GM23338 (cell line): ENCODE data around the gene CPNE7. TPM values are rescaled to one million over a fixed set of nuclear protein-coding genes. Genes with fewer than 3 reads are reported as not detected.

ENCODE experiments used
- ATAC-seq: fragments of 200-7000 bp; cut with Tn5 transposase; 3 replicates; pipeline ENCODE4 v1.9.1; 2020
- DNase-seq: peaks from one replicate; pipeline ENCODE4 v3.0.0-alpha.2; 2015; ENCODE audit warnings: low spot score
- H2AFZ ChIP-seq: fragments of 200-600 bp; sonication (generic); 2 replicates; pipeline ENCODE4 v1.8.0; 2016; ENCODE audit warnings: antibody characterized with exemption, mild to moderate bottlenecking, moderate library complexity
- H3F3A ChIP-seq: fragments of 200-600 bp; sonication (generic); replicated peaks from 2 replicates; pipeline ENCODE4 v1.8.0; 2017; ENCODE audit warnings: antibody characterized with exemption, mixed run types, low read depth
- H3K27ac ChIP-seq: fragments of 200-600 bp; sonication (generic); 2 replicates; pipeline ENCODE4 v1.6.1; 2016; ENCODE audit warnings: low read depth
- H3K27me3 ChIP-seq: fragments of 200-600 bp; sonication (generic); 2 replicates; pipeline ENCODE4 v1.8.0; 2016; ENCODE audit warnings: mild to moderate bottlenecking, mixed run types, moderate library complexity; ENCODE audit not compliant: insufficient read depth
- H3K36me3 ChIP-seq: fragments of 200-600 bp; sonication (generic); 2 replicates; pipeline ENCODE4 v1.8.0; 2016; ENCODE audit warnings: mild to moderate bottlenecking; ENCODE audit not compliant: insufficient read depth
- H3K4me1 ChIP-seq: fragments of 200-600 bp; sonication (generic); 2 replicates; pipeline ENCODE4 v1.8.0; 2016; ENCODE audit warnings: mild to moderate bottlenecking, moderate library complexity; ENCODE audit not compliant: insufficient read depth
- H3K4me2 ChIP-seq: fragments of 200-600 bp; sonication (generic); 2 replicates; pipeline ENCODE4 v1.7.1; 2017; ENCODE audit warnings: mixed run types
- H3K4me3 ChIP-seq: fragments of 200-600 bp; sonication (generic); 2 replicates; pipeline ENCODE4 v1.6.1; 2016; ENCODE audit warnings: mixed run types
- H3K79me2 ChIP-seq: fragments of 200-600 bp; sonication (generic); replicated peaks from 2 replicates; pipeline ENCODE4 v1.8.0; 2017; ENCODE audit warnings: mild to moderate bottlenecking; ENCODE audit not compliant: insufficient read depth
- H3K9me2 ChIP-seq: fragments of 200-600 bp; sonication (generic); 2 replicates; pipeline ENCODE4 v1.8.0; 2017; ENCODE audit not compliant: insufficient read depth
- H4K20me1 ChIP-seq: fragments of 200-600 bp; sonication (generic); replicated peaks from 2 replicates; pipeline ENCODE4 v1.8.0; 2017; ENCODE audit warnings: mild to moderate bottlenecking; ENCODE audit not compliant: insufficient read depth
- H3K27ac Mint-ChIP-seq: 2 replicates; pipeline ENCODE4 v1.8.0; 2020; ENCODE audit warnings: inconsistent platforms, mild to moderate bottlenecking, moderate library complexity, mixed read lengths
- H3K27me3 Mint-ChIP-seq: 3 replicates; pipeline ENCODE4 v1.8.0; 2022; ENCODE audit warnings: low read depth, mild to moderate bottlenecking, moderate library complexity, mixed read lengths, inconsistent platforms; ENCODE audit not compliant: insufficient read depth, poor library complexity
- H3K36me3 Mint-ChIP-seq: 3 replicates; pipeline ENCODE4 v1.8.0; 2021; ENCODE audit warnings: low read depth, mild to moderate bottlenecking, inconsistent platforms, moderate library complexity, mixed read lengths
- H3K4me1 Mint-ChIP-seq: 3 replicates; pipeline ENCODE4 v1.8.0; 2020; ENCODE audit warnings: mild to moderate bottlenecking, inconsistent platforms, mixed read lengths
- H3K4me3 Mint-ChIP-seq: 3 replicates; pipeline ENCODE4 v1.8.0; 2021; ENCODE audit warnings: moderate library complexity, mild to moderate bottlenecking, inconsistent platforms, mixed read lengths
- H3K9me3 Mint-ChIP-seq: 3 replicates; pipeline ENCODE4 v1.8.0; 2020; ENCODE audit warnings: moderate library complexity, mild to moderate bottlenecking, inconsistent platforms, mixed read lengths
- CREB1 ChIP-seq: fragments of 250-450 bp; sonication (Bioruptor Pico); IDR thresholded peaks from 2 replicates; pipeline ENCODE4 v1.5.0; 2020; ENCODE audit warnings: low read depth, mild to moderate bottlenecking, moderate library complexity
- CTCF ChIP-seq, 2 experiments: fragments of 200-600 bp in 1 of 2; sonication (generic) in 1 of 2; conservative IDR thresholded peaks; 2 replicates each; pipeline versions ENCODE4 v1.5.1 to v1.6.1; 2016 to 2017; ENCODE audit warnings: antibody characterized with exemption in 2 of 2, low read depth in 2 of 2, mild to moderate bottlenecking in 2 of 2, moderate library complexity in 1 of 2
- ETS1 ChIP-seq: IDR thresholded peaks from 2 replicates; pipeline ENCODE4 v1.6.1; 2016; ENCODE audit warnings: antibody characterized with exemption
- EZH2 ChIP-seq: fragments of 200-600 bp; sonication (generic); IDR thresholded peaks from one replicate; pipeline ENCODE4 v1.8.0; 2017; ENCODE audit warnings: antibody characterized with exemption, mild to moderate bottlenecking, low read depth; ENCODE audit not compliant: unreplicated experiment
- EZH2phosphoT487 ChIP-seq: fragments of 200-600 bp; sonication (generic); IDR thresholded peaks from one replicate; pipeline ENCODE4 v1.8.1; 2018; ENCODE audit warnings: antibody characterized with exemption; ENCODE audit not compliant: unreplicated experiment
- JUNB ChIP-seq: IDR thresholded peaks from one replicate; pipeline ENCODE4 v1.6.1; 2016; ENCODE audit warnings: antibody characterized with exemption; ENCODE audit not compliant: unreplicated experiment
- NANOG ChIP-seq: IDR thresholded peaks from 2 replicates; pipeline ENCODE4 v1.6.1; 2016; ENCODE audit warnings: antibody characterized with exemption, borderline replicate concordance
- POLR2AphosphoS5 ChIP-seq: IDR thresholded peaks from 2 replicates; pipeline ENCODE4 v1.6.1; 2016; ENCODE audit warnings: antibody characterized with exemption, low read depth
- REST ChIP-seq: IDR thresholded peaks from one replicate; pipeline ENCODE4 v1.6.1; 2018; ENCODE audit warnings: antibody characterized with exemption; ENCODE audit not compliant: unreplicated experiment
- STAT1 ChIP-seq: IDR thresholded peaks from one replicate; pipeline ENCODE4 v1.6.1; 2016; ENCODE audit warnings: antibody characterized with exemption; ENCODE audit not compliant: unreplicated experiment
- ZNF114 ChIP-seq: fragments of 250-450 bp; sonication (Bioruptor Pico); IDR thresholded peaks from 2 replicates; pipeline ENCODE4 v1.5.0; 2020; ENCODE audit warnings: mild to moderate bottlenecking, moderate library complexity
- ZNF331 ChIP-seq: fragments of 250-450 bp; sonication (Bioruptor Pico); IDR thresholded peaks from 2 replicates; pipeline ENCODE4 v1.5.0; 2020; ENCODE audit warnings: low read depth, mild to moderate bottlenecking, moderate library complexity
- ZNF462 ChIP-seq: fragments of 250-450 bp; sonication (Bioruptor Pico); IDR thresholded peaks from 2 replicates; pipeline ENCODE4 v1.5.0; 2020; ENCODE audit warnings: mild to moderate bottlenecking, moderate library complexity
- polyA plus RNA-seq: library from polyadenylated mRNA; unstranded; fragments of >200 nt; fragmentation: Nextera tagmentation; extraction: Ambion mirVana; gene quantifications from 2 replicates; pipeline ENCODE4 v1.2.1, GENCODE V29; 2016
- total RNA-seq: library from RNA; depleted of rRNA; stranded (reverse); fragments of >200 nt; shearing (Covaris generic); gene quantifications from 2 replicates; pipeline ENCODE4 v1.2.3, GENCODE V29; 2014

CPNE7 gene
- total and polyA plus RNA-seq, 2 experiments from 2014 or later = 11.2 to 15.7 TPM

GRCh38 chr16:89569506-89570341 lies 5.8 kb upstream of the CPNE7 start:
- TF ChIP-seq ZNF462 (CRISPR knock-in tag) (no peak), ZNF114 (no peak), REST (no peak), POLR2AphosphoS5 (no peak), EZH2phosphoT487 (no peak), EZH2 (no peak), NANOG (no peak), CTCF (conservative IDR thresholded peaks at IDR 0.05; ENCODE audit: low read depth in 2 of 2) (no peak), ZNF331 (CRISPR knock-in tag) (no peak), CREB1 (CRISPR knock-in tag) (no peak), ETS1 (no peak), STAT1 (no peak), JUNB (no peak)
- Mint-ChIP-seq H3K9me3 (peaks cover 2% of the 10 kb centered on the region; the same call in 1 of the 3 replicates), H3K36me3 (peaks cover 4% of the 10 kb centered on the region; the same call in 2 of the 3 replicates), H3K27ac (no peak overlapping the region), H3K27me3 (peaks cover 31% of the 10 kb centered on the region), H3K4me1 (peaks cover 14% of the 10 kb centered on the region), H3K4me3 (no peak overlapping the region)
- Histone ChIP-seq H3K36me3 (no peaks in the 10 kb centered on the region), H3K4me3 (no peak overlapping the region), H3K9me2 (no peaks in the 10 kb centered on the region), H2AFZ (no peak overlapping the region), H3K4me1 (peaks cover 17% of the 10 kb centered on the region), H3K27me3 (peaks cover 8% of the 10 kb centered on the region), H4K20me1 (no peaks in the 10 kb centered on the region), H3K79me2 (no peaks in the 10 kb centered on the region), H3K4me2 (no peak overlapping the region), H3F3A (peaks cover 18% of the 10 kb centered on the region), H3K27ac (no peak overlapping the region)
- no peak for ATAC-seq
- DNase-seq = no peak
